Measurements from ENCODE around the gene RPSA.

DNA sequence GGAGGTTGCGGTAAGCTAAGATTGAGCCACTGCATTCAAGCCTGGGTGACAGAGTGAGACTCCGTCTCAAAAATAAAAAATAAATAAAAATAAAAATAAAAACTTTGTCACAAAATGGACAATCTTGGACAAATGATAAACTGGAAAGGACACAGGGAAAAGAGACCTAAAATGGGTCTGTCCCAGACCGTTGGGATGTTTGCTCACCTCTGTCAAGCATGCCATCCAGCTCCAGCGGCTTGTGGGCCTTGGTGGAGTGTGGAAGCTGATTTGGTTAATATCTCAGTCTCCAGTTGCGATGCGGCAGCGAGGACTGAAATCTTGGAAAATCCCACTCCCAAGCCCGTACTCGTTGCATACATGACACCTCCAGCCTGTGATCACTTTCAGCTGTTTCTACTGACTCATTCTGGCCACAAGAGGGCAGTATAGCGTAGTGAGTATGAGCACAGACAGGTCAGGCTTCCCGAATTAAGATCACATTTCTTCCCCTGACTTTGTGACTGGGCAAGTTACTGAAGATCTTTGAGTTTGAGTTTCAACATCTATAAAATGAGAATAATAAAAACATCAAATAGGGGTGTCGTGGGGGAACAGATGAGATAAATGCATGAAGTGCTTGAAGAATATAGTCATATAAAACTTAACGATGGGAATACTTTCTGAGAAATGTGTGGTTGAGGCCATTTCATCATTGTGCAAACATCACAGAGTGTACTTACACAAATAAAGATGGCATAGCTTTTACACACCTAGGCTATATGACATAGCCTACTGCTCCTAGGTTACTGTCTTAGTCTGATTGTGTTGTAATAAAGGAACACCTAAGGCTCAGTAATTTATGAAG is 41.3 kb downstream of the RPSA start:
- TF ChIP-seq EZH2phosphoT487 (IDR thresholded peaks at IDR 0.05; ENCODE audit: insufficient read depth, low read depth) (no peak), EZH2 (IDR thresholded peaks at IDR 0.05; ENCODE audit: insufficient read depth, poor library complexity, severe bottlenecking) (no peak)
